Lower leg skin (tissue), 4 donors: ENCODE data around the gene CALHM4. TPM values are rescaled to one million over a fixed set of nuclear protein-coding genes. Genes with fewer than 3 reads are reported as not detected.

ENCODE experiments used
- DNase-seq, 2 donors: peaks; one replicate each; pipeline ENCODE4 v3.0.0-alpha.2; 2019; ENCODE audit warnings: low spot score in 2 of 2
- H3K4me3 ChIP-seq: fragments of 200-600 bp; sonication (generic); 2 replicates; pipeline ENCODE4 v1.5.1; 2017; ENCODE audit warnings: mild to moderate bottlenecking, low read depth; ENCODE audit not compliant: poor library complexity, severe bottlenecking
- POLR2A ChIP-seq, 2 donors: fragments of 450-650 bp; IDR thresholded peaks; one replicate each; pipeline ENCODE4 v1.6.1; 2016 to 2017; ENCODE audit warnings: antibody characterized with exemption in 2 of 2, mild to moderate bottlenecking in 1 of 2, moderate library complexity in 1 of 2
- WGBS, 2 donors: methylation state at CpG; one replicate each; pipeline ENCODE4 v1.1.5; 2018; 5-methylcytosine and 5-hydroxymethylcytosine counted together
- intact Hi-C: fragments of 100-400 bp; cut with DNase I; formaldehyde crosslinking; loops from one replicate; pipeline ENCODE4 v1.15.0; 2023; ENCODE audit warnings: low total_unique reads
- total RNA-seq, 4 donors: library from RNA; depleted of rRNA; stranded (reverse); fragments of >200 nt; gene quantifications; one replicate each; pipeline ENCODE4 v1.1.0, GENCODE V29; 2016
- TF ChIP-seq, protein P1 (sequence below), 3 donors: fragments of 450-650 bp; IDR thresholded peaks; one replicate each; pipeline ENCODE4 v1.5.1; 2016; ENCODE audit warnings: antibody characterized with exemption in 3 of 3, mild to moderate bottlenecking in 3 of 3, moderate library complexity in 2 of 3

The CALHM4 gene
- total RNA-seq, 4 donors from 2014 or later: 4.5 TPM; not detected in 3

DNA sequence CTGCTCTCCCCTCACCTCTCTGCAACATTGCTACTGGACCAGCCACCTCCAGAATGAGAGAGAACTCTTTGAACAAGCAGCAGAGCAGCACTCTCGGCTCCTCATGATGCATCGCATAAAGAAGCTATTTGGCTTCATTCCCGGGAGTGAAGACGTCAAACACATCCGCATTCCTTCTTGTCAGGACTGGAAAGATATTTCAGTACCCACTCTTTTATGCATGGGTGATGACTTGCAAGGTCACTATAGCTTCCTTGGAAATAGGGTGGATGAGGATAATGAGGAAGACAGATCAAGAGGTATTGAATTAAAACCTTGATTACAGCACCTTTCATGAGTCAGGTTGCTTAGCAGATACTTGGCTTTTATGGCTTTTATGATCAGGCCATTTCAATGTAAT lies 4.3 kb downstream of the CALHM4 start:
- 14 to 31% methylated on average over 5 of the region's 5 CpGs for WGBS, 2 donors
- no peak overlapping the region for H3K4me3 ChIP-seq
- TF ChIP-seq, protein P1, sequence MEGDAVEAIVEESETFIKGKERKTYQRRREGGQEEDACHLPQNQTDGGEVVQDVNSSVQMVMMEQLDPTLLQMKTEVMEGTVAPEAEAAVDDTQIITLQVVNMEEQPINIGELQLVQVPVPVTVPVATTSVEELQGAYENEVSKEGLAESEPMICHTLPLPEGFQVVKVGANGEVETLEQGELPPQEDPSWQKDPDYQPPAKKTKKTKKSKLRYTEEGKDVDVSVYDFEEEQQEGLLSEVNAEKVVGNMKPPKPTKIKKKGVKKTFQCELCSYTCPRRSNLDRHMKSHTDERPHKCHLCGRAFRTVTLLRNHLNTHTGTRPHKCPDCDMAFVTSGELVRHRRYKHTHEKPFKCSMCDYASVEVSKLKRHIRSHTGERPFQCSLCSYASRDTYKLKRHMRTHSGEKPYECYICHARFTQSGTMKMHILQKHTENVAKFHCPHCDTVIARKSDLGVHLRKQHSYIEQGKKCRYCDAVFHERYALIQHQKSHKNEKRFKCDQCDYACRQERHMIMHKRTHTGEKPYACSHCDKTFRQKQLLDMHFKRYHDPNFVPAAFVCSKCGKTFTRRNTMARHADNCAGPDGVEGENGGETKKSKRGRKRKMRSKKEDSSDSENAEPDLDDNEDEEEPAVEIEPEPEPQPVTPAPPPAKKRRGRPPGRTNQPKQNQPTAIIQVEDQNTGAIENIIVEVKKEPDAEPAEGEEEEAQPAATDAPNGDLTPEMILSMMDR (IDR thresholded peaks at IDR 0.05): no peak
- TF ChIP-seq POLR2A (IDR thresholded peaks at IDR 0.05): no peak
- no peak for DNase-seq
- intact Hi-C loops: no loop called here

DNA sequence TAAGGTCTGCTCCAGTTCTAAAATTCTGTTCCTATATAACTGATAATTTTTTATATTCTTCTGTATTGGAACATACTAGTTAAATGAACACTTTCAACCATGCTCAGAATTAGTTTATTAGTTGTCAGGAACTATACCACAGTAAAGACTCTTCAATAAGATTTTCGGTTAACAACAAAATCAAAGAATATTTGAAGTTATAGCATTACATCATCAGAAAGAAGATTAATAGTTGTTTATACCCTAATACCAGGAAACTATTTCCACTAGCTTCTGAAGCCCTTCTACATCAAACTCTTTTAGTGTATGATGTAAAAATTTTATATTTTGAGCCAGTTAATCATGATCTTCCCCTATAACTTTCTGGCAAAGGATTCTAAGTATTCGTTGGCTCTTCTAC lies 6.6 kb downstream of the CALHM4 start:
- 70 to 71% methylated on average over 2 of the region's 2 CpGs for WGBS, 2 donors
- intact Hi-C loops: no loop called here

DNA sequence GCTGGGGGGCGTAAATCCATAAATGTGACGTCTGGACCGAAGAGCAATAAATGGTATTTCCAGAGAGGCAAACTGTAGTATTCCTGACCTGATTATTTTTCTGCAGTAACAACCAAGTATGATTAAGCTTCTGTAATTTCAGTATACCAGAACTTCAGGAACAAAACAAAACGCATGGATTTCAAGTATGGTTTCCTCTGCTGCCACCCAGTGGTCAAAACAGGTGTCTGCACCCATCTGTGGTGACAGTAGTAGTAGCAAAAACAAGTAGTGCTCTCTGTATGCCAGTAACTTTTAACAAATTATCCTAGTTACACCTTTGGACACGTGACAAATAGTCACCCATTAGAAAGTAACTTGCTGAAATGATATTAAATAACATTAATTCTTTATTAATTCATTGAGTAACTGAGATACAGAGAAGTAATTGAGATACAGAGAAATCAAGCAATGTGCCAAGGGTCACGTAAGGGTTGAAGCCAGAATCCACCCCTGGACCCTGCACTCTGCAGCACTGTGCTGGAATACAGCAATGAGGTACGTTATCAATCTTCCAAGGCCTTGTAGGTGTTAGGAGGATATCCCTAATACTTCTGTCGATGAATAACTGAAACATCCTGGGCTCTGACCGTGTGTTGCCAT lies 7.9 kb downstream of the CALHM4 start:
- 40% methylated on average over 9 of the region's 9 CpGs for WGBS, 2 donors
- intact Hi-C loops: no loop called here
- TF ChIP-seq POLR2A (IDR thresholded peaks at IDR 0.05): no peak
- TF ChIP-seq, protein P1 (IDR thresholded peaks at IDR 0.05): no peak
- peak; percentile 80 to 94 for DNase-seq
- H3K4me3 ChIP-seq: no peak overlapping the region

More for the DNA sequence above, 6.6 kb downstream of the CALHM4 start:
- no peak for TF ChIP-seq POLR2A (IDR thresholded peaks at IDR 0.05)
- TF ChIP-seq, protein P1 (IDR thresholded peaks at IDR 0.05): no peak
- no peak overlapping the region for H3K4me3 ChIP-seq
- no peak for DNase-seq

DNA sequence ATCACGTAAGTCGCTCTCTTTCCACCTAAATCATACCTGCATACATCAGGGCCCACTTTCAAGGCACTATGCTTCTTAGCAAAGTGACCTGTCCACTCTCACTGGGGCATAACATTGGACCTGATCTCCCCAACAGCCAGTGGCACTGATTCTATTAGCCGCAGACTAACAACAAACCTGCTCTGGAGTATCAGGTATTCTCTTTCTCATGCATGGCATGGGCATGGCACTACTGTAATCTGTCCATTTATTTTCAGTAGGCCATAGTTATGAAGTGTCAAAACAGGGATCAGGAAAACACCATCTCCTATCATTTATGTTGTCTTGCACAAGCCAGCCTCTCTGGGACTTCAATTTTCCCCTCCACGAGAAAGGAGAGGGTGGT lies 8.5 kb downstream of the CALHM4 start:
- 90 to 93% methylated on average over 4 of the region's 4 CpGs for WGBS, 2 donors
- H3K4me3 ChIP-seq: no peak overlapping the region
- no peak for DNase-seq
- TF ChIP-seq POLR2A (IDR thresholded peaks at IDR 0.05): no peak
- TF ChIP-seq, protein P1 (IDR thresholded peaks at IDR 0.05): no peak
- intact Hi-C loops: no loop called here

DNA sequence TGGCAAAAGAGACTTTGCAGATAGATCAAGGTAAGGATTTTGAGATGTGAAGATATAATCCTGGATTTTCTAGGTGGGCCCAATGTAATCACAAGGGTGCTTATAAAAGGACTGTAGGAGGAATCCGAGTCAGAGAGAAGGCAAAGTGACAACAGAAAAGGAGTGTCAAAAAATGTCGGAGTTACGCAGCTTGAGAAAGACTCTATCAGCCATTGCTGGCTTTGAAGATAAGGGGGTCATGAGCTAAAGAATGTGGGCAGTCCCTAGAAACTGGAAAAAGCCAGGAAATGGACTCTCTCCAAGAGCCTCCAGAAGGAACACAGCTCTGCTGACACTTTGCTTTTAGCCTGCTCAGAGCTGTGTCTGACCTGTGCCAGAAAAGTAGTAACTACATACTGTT lies 9.1 kb downstream of the CALHM4 start:
- TF ChIP-seq, protein P1 (IDR thresholded peaks at IDR 0.05): no peak
- no peak for TF ChIP-seq POLR2A (IDR thresholded peaks at IDR 0.05)
- H3K4me3 ChIP-seq: no peak overlapping the region
- intact Hi-C loops: no loop called here
- 71 to 77% methylated on average over 3 of the region's 3 CpGs for WGBS, 2 donors
- no peak for DNase-seq

DNA sequence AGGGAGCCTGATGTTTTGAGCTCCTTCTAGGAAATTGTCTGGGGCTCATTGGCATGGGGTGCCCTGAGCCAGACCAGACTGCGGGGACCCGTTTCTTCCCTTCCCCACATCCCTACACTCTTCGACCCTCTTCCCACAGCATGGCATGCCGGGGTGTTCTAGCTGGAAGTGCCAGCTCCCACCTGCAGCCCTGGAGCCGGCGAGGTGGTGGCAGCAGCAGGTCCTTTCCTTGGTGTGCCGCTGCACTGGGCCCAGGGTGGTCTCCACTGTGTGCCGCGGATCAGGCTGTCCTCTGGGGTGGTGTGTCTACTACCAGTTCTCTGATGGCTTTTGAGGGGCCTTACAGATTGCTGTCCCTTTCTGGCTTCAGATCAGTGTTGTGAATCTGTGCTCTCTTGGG lies 10.3 kb downstream of the CALHM4 start:
- intact Hi-C loops: no loop called here
- H3K4me3 ChIP-seq: no peak overlapping the region
- TF ChIP-seq, protein P1 (IDR thresholded peaks at IDR 0.05): no peak
- TF ChIP-seq POLR2A (IDR thresholded peaks at IDR 0.05): no peak
- WGBS, 2 donors: 87 to 96% methylated on average over 4 to 9 of the region's 9 CpGs
- no peak for DNase-seq
